GM12878 (cell line): Measurements from ENCODE around the gene PDSS1.

Source experiments
- CTCF ChIP-seq, 3 experiments: IDR thresholded peaks in 2 of 3; conservative IDR thresholded peaks in 1 of 3; 2 replicates each; pipeline ENCODE4 v1.5.1; 2011; ENCODE audit warnings: low read depth in 3 of 3, low read length in 3 of 3, mild to moderate bottlenecking in 3 of 3, control low read depth in 2 of 3, moderate library complexity in 2 of 3, inconsistent platforms in 1 of 3, mixed read lengths in 1 of 3; ENCODE audit not compliant: control insufficient read depth in 2 of 3, insufficient read depth in 1 of 3; ENCODE audit errors: extremely low read depth in 1 of 3
- E2F8 ChIP-seq: fragments of 450-650 bp; IDR thresholded peaks from 2 replicates; pipeline ENCODE4 v1.6.1; 2018; ENCODE audit warnings: mild to moderate bottlenecking, low read depth, moderate library complexity; ENCODE audit not compliant: partially characterized antibody
- POLR2A ChIP-seq: IDR thresholded peaks from 2 replicates; pipeline ENCODE4 v1.6.1; 2011; ENCODE audit warnings: low read depth, mild to moderate bottlenecking, low read length
- POU2F2 ChIP-seq: IDR thresholded peaks from 3 replicates; pipeline ENCODE4 v1.6.1; 2011; ENCODE audit warnings: low read depth, mild to moderate bottlenecking, low read length, borderline replicate concordance
- RB1 ChIP-seq: fragments of 450-650 bp; formaldehyde crosslinking; IDR thresholded peaks from 2 replicates; pipeline ENCODE4 v1.6.1; 2017; ENCODE audit warnings: mild to moderate bottlenecking, borderline replicate concordance
- SIX5 ChIP-seq: IDR thresholded peaks from 2 replicates; pipeline ENCODE4 v1.6.1; 2011; ENCODE audit warnings: mild to moderate bottlenecking, low read depth, low read length, moderate library complexity; ENCODE audit not compliant: severe bottlenecking
- SPI1 ChIP-seq: IDR thresholded peaks from 2 replicates; pipeline ENCODE4 v1.6.1; 2011; ENCODE audit warnings: low read depth, mild to moderate bottlenecking, low read length, moderate library complexity, borderline replicate concordance; ENCODE audit not compliant: insufficient read depth

GRCh38 chr10:26715137-26715487, 17.6 kb downstream of the PDSS1 start:
- TF ChIP-seq POLR2A (no peak), SIX5 (no peak), POU2F2 (no peak), RB1 (no peak), CTCF (IDR thresholded peaks at IDR 0.05 in 2 of 3, conservative IDR thresholded peaks at IDR 0.05 in 1 of 3; ENCODE audit: control insufficient read depth in 2 of 3, extremely low read depth in 1 of 3, insufficient read depth in 1 of 3, low read depth in 3 of 3, low read length in 3 of 3) (no peak), E2F8 (no peak), SPI1 (no peak)
